Vagina (tissue), 2 donors: Measurements from ENCODE around the gene GUCY1A1. TPM values are rescaled to one million over a fixed set of nuclear protein-coding genes. Genes with fewer than 3 reads are reported as not detected.

Experiments used
- DNase-seq, 2 donors: peaks; one replicate each; pipeline ENCODE4 v3.0.0-alpha.2; 2017; ENCODE audit errors: extremely low spot score in 2 of 2
- H3K27ac ChIP-seq: fragments of 200-600 bp; sonication (generic); one replicate; pipeline ENCODE4 v1.5.1; 2019
- H3K27me3 ChIP-seq: fragments of 200-600 bp; sonication (generic); one replicate; pipeline ENCODE4 v1.5.1; 2019
- H3K36me3 ChIP-seq, 2 donors: fragments of 200-600 bp; sonication (generic); one replicate each; pipeline ENCODE4 v1.5.1; 2017 to 2019
- H3K4me1 ChIP-seq: fragments of 200-600 bp; sonication (generic); one replicate; pipeline ENCODE4 v1.5.1; 2019
- H3K4me3 ChIP-seq, 2 donors: fragments of 200-600 bp; sonication (generic); 1 replicate in 1 of 2; 2 replicates in 1 of 2; pipeline ENCODE4 v1.5.1; 2016 to 2019
- H3K9me3 ChIP-seq: fragments of 200-600 bp; sonication (generic); one replicate; pipeline ENCODE4 v1.5.1; 2019
- CTCF ChIP-seq, 3 experiments: fragments of 450-650 bp in 2 of 3; fragments of 200-600 bp in 1 of 3; sonication (generic) in 1 of 3; IDR thresholded peaks; one replicate each; pipeline ENCODE4 v1.5.1; 2017 to 2019; ENCODE audit warnings: antibody characterized with exemption in 3 of 3, mild to moderate bottlenecking in 2 of 3, moderate library complexity in 2 of 3
- POLR2A ChIP-seq, 2 donors: fragments of 450-650 bp; IDR thresholded peaks; one replicate each; pipeline ENCODE4 v1.6.1; 2017; ENCODE audit warnings: antibody characterized with exemption in 2 of 2, mild to moderate bottlenecking in 2 of 2, moderate library complexity in 2 of 2
- POLR2AphosphoS5 ChIP-seq, 2 donors: sonication (generic); formaldehyde crosslinking; IDR thresholded peaks; one replicate each; pipeline ENCODE4 v1.9.0; 2017; ENCODE audit warnings: antibody characterized with exemption in 2 of 2, mild to moderate bottlenecking in 2 of 2, low read depth in 1 of 2; ENCODE audit not compliant: insufficient read depth in 1 of 2
- intact Hi-C: fragments of 100-400 bp; cut with DNase I; formaldehyde crosslinking; loops from one replicate; pipeline ENCODE4 v1.15.1; 2023
- total RNA-seq: library from RNA; depleted of rRNA; stranded (reverse); fragments of >200 nt; gene quantifications from one replicate; pipeline ENCODE4 v1.2.3, GENCODE V29; 2016

The GUCY1A1 gene
- total RNA-seq, 1 donor from 2014 or later: 21.6 TPM

- DNase-seq: no peak
- no peaks in the 10 kb centered on the region for H3K27me3 ChIP-seq
- no peak overlapping the region for H3K27ac ChIP-seq
- no peak overlapping the region for H3K4me3 ChIP-seq
- intact Hi-C loops: no loop called here
- TF ChIP-seq POLR2AphosphoS5 (IDR thresholded peaks at IDR 0.05; ENCODE audit: insufficient read depth in 1 of 2, low read depth in 1 of 2): no peak
- TF ChIP-seq POLR2A (IDR thresholded peaks at IDR 0.05): no peak
- no peaks in the 10 kb centered on the region for H3K9me3 ChIP-seq
- no peaks in the 10 kb centered on the region for H3K4me1 ChIP-seq
- H3K36me3 ChIP-seq: no peaks in the 10 kb centered on the region
Measured at GRCh38 chr4:155705664-155706063, 39.0 kb downstream of the GUCY1A1 start.

- Histone ChIP-seq H3K27me3 (no peaks in the 10 kb centered on the region), H3K4me3 (no peak overlapping the region), H3K27ac (no peak overlapping the region), H3K9me3 (no peaks in the 10 kb centered on the region), H3K4me1 (no peaks in the 10 kb centered on the region), H3K36me3 (no peaks in the 10 kb centered on the region)
- intact Hi-C loops: no loop called here
- no peak for DNase-seq
- TF ChIP-seq CTCF (IDR thresholded peaks at IDR 0.05) (no peak), POLR2A (IDR thresholded peaks at IDR 0.05) (no peak)
Measured at GRCh38 chr4:155706147-155706546, 39.5 kb downstream of the GUCY1A1 start.

- no peaks in the 10 kb centered on the region for H3K27me3 ChIP-seq
- intact Hi-C loops: no loop called here
- H3K9me3 ChIP-seq: no peaks in the 10 kb centered on the region
- H3K36me3 ChIP-seq: no peaks in the 10 kb centered on the region
- H3K4me3 ChIP-seq: no peak overlapping the region
- TF ChIP-seq POLR2AphosphoS5 (IDR thresholded peaks at IDR 0.05; ENCODE audit: insufficient read depth in 1 of 2, low read depth in 1 of 2): no peak
- no peak for TF ChIP-seq POLR2A (IDR thresholded peaks at IDR 0.05)
- TF ChIP-seq CTCF (IDR thresholded peaks at IDR 0.05): no peak
- no peak overlapping the region for H3K27ac ChIP-seq
- no peaks in the 10 kb centered on the region for H3K4me1 ChIP-seq
- no peak for DNase-seq
Measured at GRCh38 chr4:155707251-155707650, 40.6 kb downstream of the GUCY1A1 start.

- no peaks in the 10 kb centered on the region for H3K27me3 ChIP-seq
- no peak overlapping the region for H3K4me3 ChIP-seq
- no peaks in the 10 kb centered on the region for H3K36me3 ChIP-seq
- H3K27ac ChIP-seq: no peak overlapping the region
- H3K4me1 ChIP-seq: no peaks in the 10 kb centered on the region
- no peak for DNase-seq
- no peak for TF ChIP-seq POLR2A (IDR thresholded peaks at IDR 0.05)
- no peak for TF ChIP-seq CTCF (IDR thresholded peaks at IDR 0.05)
- no peak for TF ChIP-seq POLR2AphosphoS5 (IDR thresholded peaks at IDR 0.05; ENCODE audit: insufficient read depth in 1 of 2, low read depth in 1 of 2)
- no peaks in the 10 kb centered on the region for H3K9me3 ChIP-seq
- intact Hi-C loops: no loop called here
Measured at GRCh38 chr4:155708782-155709181, 42.1 kb downstream of the GUCY1A1 start.

- Histone ChIP-seq H3K9me3 (no peaks in the 10 kb centered on the region), H3K27me3 (no peaks in the 10 kb centered on the region), H3K4me3 (no peak overlapping the region), H3K36me3 (no peaks in the 10 kb centered on the region), H3K27ac (no peak overlapping the region), H3K4me1 (no peaks in the 10 kb centered on the region)
- intact Hi-C loops: no loop called here
- DNase-seq: no peak
- TF ChIP-seq POLR2A (IDR thresholded peaks at IDR 0.05): no peak
- no peak for TF ChIP-seq POLR2AphosphoS5 (IDR thresholded peaks at IDR 0.05; ENCODE audit: insufficient read depth in 1 of 2, low read depth in 1 of 2)
- TF ChIP-seq CTCF (IDR thresholded peaks at IDR 0.05): no peak
Measured at GRCh38 chr4:155709918-155710317, 43.3 kb downstream of the GUCY1A1 start.

GRCh38 chr4:155711556-155711955 is 44.9 kb downstream of the GUCY1A1 start:
- H3K36me3 ChIP-seq: no peaks in the 10 kb centered on the region
- DNase-seq: no peak
- TF ChIP-seq POLR2A (IDR thresholded peaks at IDR 0.05): no peak
- no peak for TF ChIP-seq CTCF (IDR thresholded peaks at IDR 0.05)
- TF ChIP-seq POLR2AphosphoS5 (IDR thresholded peaks at IDR 0.05; ENCODE audit: insufficient read depth in 1 of 2, low read depth in 1 of 2): no peak
- no peaks in the 10 kb centered on the region for H3K4me1 ChIP-seq
- no peaks in the 10 kb centered on the region for H3K27me3 ChIP-seq
- intact Hi-C loops: no loop called here
- H3K9me3 ChIP-seq: no peaks in the 10 kb centered on the region
- H3K27ac ChIP-seq: no peak overlapping the region
- H3K4me3 ChIP-seq: no peak overlapping the region
